Mucosa of descending colon (tissue), 3 donors: ENCODE data around the gene PTPRE. TPM values are rescaled to one million over a fixed set of nuclear protein-coding genes. Genes with fewer than 3 reads are reported as not detected.

Source experiments
- ATAC-seq: fragments of 200-7000 bp; cut with Tn5 transposase; one replicate; pipeline ENCODE4 v1.9.1; 2020; ENCODE audit warnings: mild to moderate bottlenecking, moderate library complexity
- DNase-seq, 3 donors: peaks; one replicate each; pipeline ENCODE4 v3.0.0-alpha.2; 2020
- H3K36me3 ChIP-seq: fragments of 200-600 bp; one replicate; pipeline ENCODE4 v1.8.0; 2021; ENCODE audit warnings: low read depth, mild to moderate bottlenecking
- H3K4me1 ChIP-seq: fragments of 200-600 bp; one replicate; pipeline ENCODE4 v1.8.0; 2021; ENCODE audit warnings: low read depth, mild to moderate bottlenecking
- H3K4me3 ChIP-seq: fragments of 200-600 bp; one replicate; pipeline ENCODE4 v1.8.0; 2021; ENCODE audit warnings: mild to moderate bottlenecking
- H3K9me3 ChIP-seq: fragments of 200-600 bp; one replicate; pipeline ENCODE4 v1.8.0; 2021; ENCODE audit warnings: mild to moderate bottlenecking
- CTCF ChIP-seq: fragments of 200-600 bp; IDR thresholded peaks from one replicate; pipeline ENCODE4 v1.8.0; 2022; ENCODE audit warnings: antibody characterized with exemption, mild to moderate bottlenecking
- intact Hi-C, 2 donors: fragments of 100-400 bp; cut with DNase I in 1 of 2; cut with micrococcal nuclease in 1 of 2; formaldehyde crosslinking; loops; one replicate each; pipeline versions ENCODE4 v1.11.0 to v1.11.1; 2022; cut with DNase I, micrococcal nuclease
- total RNA-seq, 3 donors: library from RNA; stranded (reverse); fragmentation: NEBNext Ultra II Directional in 2 of 3; extraction: Animal tissue kit (Norgen Biotek cat#: 25700) in 2 of 3; gene quantifications; one replicate each; pipeline versions ENCODE4 v1.2.1 to v1.2.4, GENCODE V29; 2021 to 2023
- donor health status: DM: no; HTN: no; CAD: no; lungs with moderate emphysema.
- donor health status: DM: no; HTN: no; CAD: no.
- donor health status: DM: no; HTN: yes; CAD: no.

PTPRE gene
- total RNA-seq, 3 donors from 2014 or later: 28.8 to 33.6 (median 32.5) TPM

- H3K36me3 ChIP-seq: no peaks in the 10 kb centered on the region
- H3K4me1 ChIP-seq: peaks cover 10% of the 10 kb centered on the region
- DNase-seq: no peak
- no peaks in the 10 kb centered on the region for H3K9me3 ChIP-seq
- no peak for TF ChIP-seq CTCF
- ATAC-seq: peak; percentile 12
- intact Hi-C loops: loop anchor here in 1 of 2 donors (5.0 kb wide), 1 partner anchor 138 kb away; no protein-coding TSS in a partner anchor
- H3K4me3 ChIP-seq: no peak overlapping the region
These were observed 32.9 kb upstream of the PTPRE start for GRCh38 chr10:127873901-127874470.

- H3K4me1 ChIP-seq: peaks cover 10% of the 10 kb centered on the region
- no peaks in the 10 kb centered on the region for H3K9me3 ChIP-seq
- ATAC-seq: no peak
- no peak for TF ChIP-seq CTCF
- H3K36me3 ChIP-seq: no peaks in the 10 kb centered on the region
- intact Hi-C loops: loop anchor here in 1 of 2 donors (5.0 kb wide), 1 partner anchor 137 kb away; no protein-coding TSS in a partner anchor
- H3K4me3 ChIP-seq: no peak overlapping the region
- no peak for DNase-seq
These were observed 32.0 kb upstream of the PTPRE start for GRCh38 chr10:127874671-127875448.

- Histone ChIP-seq H3K36me3 (no peaks in the 10 kb centered on the region), H3K4me3 (no peak overlapping the region), H3K9me3 (no peaks in the 10 kb centered on the region), H3K4me1 (peaks cover 13% of the 10 kb centered on the region)
- DNase-seq (no peak), ATAC-seq (no peak)
- intact Hi-C loops: no loop called here
- TF ChIP-seq CTCF: no peak
These were observed 31.5 kb upstream of the PTPRE start for GRCh38 chr10:127875449-127875765.

GRCh38 chr10:127875916-127876315 is 31.0 kb upstream of the PTPRE start:
- intact Hi-C loops: no loop called here
- peaks cover 18% of the 10 kb centered on the region for H3K4me1 ChIP-seq
- H3K36me3 ChIP-seq: no peaks in the 10 kb centered on the region
- ATAC-seq: no peak
- no peak overlapping the region for H3K4me3 ChIP-seq
- no peak for TF ChIP-seq CTCF
- no peaks in the 10 kb centered on the region for H3K9me3 ChIP-seq
- DNase-seq: no peak

- Histone ChIP-seq H3K36me3 (no peaks in the 10 kb centered on the region), H3K4me1 (peaks cover 30% of the 10 kb centered on the region), H3K4me3 (no peak overlapping the region), H3K9me3 (no peaks in the 10 kb centered on the region)
- intact Hi-C loops: no loop called here
- TF ChIP-seq CTCF: no peak
- ATAC-seq (no peak), DNase-seq (no peak)
These were observed 29.8 kb upstream of the PTPRE start for GRCh38 chr10:127877116-127877515.
